Measurements from ENCODE around the gene CIDEB.

DNA sequence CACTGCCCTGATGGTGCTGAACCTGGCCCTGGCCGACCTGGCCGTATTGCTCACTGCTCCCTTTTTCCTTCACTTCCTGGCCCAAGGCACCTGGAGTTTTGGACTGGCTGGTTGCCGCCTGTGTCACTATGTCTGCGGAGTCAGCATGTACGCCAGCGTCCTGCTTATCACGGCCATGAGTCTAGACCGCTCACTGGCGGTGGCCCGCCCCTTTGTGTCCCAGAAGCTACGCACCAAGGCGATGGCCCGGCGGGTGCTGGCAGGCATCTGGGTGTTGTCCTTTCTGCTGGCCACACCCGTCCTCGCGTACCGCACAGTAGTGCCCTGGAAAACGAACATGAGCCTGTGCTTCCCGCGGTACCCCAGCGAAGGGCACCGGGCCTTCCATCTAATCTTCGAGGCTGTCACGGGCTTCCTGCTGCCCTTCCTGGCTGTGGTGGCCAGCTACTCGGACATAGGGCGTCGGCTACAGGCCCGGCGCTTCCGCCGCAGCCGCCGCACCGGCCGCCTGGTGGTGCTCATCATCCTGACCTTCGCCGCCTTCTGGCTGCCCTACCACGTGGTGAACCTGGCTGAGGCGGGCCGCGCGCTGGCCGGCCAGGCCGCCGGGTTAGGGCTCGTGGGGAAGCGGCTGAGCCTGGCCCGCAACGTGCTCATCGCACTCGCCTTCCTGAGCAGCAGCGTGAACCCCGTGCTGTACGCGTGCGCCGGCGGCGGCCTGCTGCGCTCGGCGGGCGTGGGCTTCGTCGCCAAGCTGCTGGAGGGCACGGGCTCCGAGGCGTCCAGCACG, 8.2 kb upstream of the CIDEB start:
- TF ChIP-seq CTCF (IDR thresholded peaks at IDR 0.05) (peak in 1 of 2 donors; percentile 31), EP300 (IDR thresholded peaks at IDR 0.05) (no peak), POLR2A (IDR thresholded peaks at IDR 0.05) (no peak), POLR2AphosphoS5 (IDR thresholded peaks at IDR 0.05) (peak in 1 of 3 donors; percentile 24)
